SH-SY5Y (cell line): ENCODE data around the gene POLR1B.

Source experiments
- GATA2 ChIP-seq: IDR thresholded peaks from 2 replicates; pipeline ENCODE4 v1.6.1; 2011; ENCODE audit warnings: mild to moderate bottlenecking, low read depth, low read length
- GATA3 ChIP-seq: IDR thresholded peaks from 2 replicates; pipeline ENCODE4 v1.6.1; 2011; ENCODE audit warnings: low read depth, mild to moderate bottlenecking, low read length, moderate library complexity

DNA sequence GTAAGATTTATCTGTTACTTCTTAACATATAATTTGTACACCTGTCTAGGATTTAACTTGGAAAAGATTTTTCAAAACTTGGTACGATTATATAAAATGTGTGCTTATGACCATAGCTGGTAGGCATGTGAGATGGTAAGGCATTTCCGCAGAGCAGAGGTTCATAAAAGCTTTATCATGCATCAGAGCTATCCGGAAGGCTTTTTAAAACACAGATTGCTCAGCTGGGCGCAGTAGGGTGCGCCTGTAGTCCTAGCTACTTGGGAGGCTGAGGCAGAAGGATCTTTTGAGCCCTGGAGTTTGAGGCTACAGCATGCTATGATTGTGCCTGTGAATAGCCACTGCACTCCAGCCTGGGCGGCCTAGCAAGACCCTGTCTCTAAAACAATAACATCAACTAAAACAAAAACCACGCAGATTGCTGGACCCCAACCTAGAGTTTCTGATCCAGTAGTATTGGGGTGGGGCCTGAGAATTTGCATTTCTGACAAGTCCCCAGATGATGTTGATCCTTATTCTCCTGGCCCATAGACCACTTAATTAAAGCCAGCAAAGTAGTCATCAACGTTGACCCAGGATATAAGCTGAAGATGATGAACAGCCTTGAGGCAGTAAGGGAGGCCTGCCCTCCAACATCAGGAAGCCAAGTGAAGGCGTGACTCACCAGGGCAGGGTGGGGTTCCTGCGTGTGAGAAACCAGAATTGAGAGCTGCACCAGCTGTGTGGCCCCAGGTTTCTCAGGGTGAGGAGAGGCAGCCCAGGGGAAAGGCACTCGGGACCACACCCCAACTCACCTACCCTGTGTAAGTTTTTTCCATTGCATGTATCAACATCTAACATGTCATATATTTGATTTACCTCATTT is 81.9 kb downstream of the POLR1B start:
- TF ChIP-seq GATA2 = no peak
- no peak for TF ChIP-seq GATA3
